GM21737 (cell line): ENCODE measurements around the gene TACC3.
A peak's percentile ranks its signal among the peaks of the same experiment; 100 is the strongest.
"Not testable (repeated sequence)": the region's sequence is repeated elsewhere in the genome, so short reads cannot be mapped to it uniquely, and the experiment has no call there.

Experiments
- ATAC-seq: cut with Tn5 transposase; IDR thresholded peaks from one replicate; pipeline ENCODE4 v1.9.1; 2021; ENCODE audit warnings: mild to moderate bottlenecking, moderate library complexity; ENCODE audit not compliant: unreplicated experiment

TACC3 gene

GRCh38 chr4:1701671-1702070 lies 19.6 kb upstream of the TACC3 start:
- ATAC-seq = not testable (repeated sequence)

GRCh38 chr4:1703867-1704266 lies 17.5 kb upstream of the TACC3 start:
- ATAC-seq = no peak

GRCh38 chr4:1705732-1706131 lies 15.6 kb upstream of the TACC3 start:
- ATAC-seq = no peak

- no peak for ATAC-seq
Measured at GRCh38 chr4:1706358-1706757, 15.0 kb upstream of the TACC3 start.

GRCh38 chr4:1708581-1708980 lies 12.7 kb upstream of the TACC3 start:
- no peak for ATAC-seq

GRCh38 chr4:1711055-1711570 lies 10.2 kb upstream of the TACC3 start:
- no peak for ATAC-seq

- ATAC-seq = peak; percentile 13
Measured at GRCh38 chr4:1711571-1712215, 9.6 kb upstream of the TACC3 start.

- peak; percentile 68 for ATAC-seq
Measured at GRCh38 chr4:1712216-1713002, 8.9 kb upstream of the TACC3 start, which contains the start of gene SLBP. TSS of gene SLBP (minus strand) at chr4:1712319. CDS start at chr4:1712188, 131 bp downstream.

- ATAC-seq = no peak
Measured at GRCh38 chr4:1713003-1713851, 8.1 kb upstream of the TACC3 start.

- ATAC-seq = no peak
Measured at GRCh38 chr4:1714303-1715001, 6.9 kb upstream of the TACC3 start.

- ATAC-seq = no peak
Measured at GRCh38 chr4:1715002-1715758, 6.1 kb upstream of the TACC3 start.

- no peak for ATAC-seq
Measured at GRCh38 chr4:1716065-1716945, 5.0 kb upstream of the TACC3 start.

GRCh38 chr4:1717129-1718094 lies 3.9 kb upstream of the TACC3 start:
- no peak for ATAC-seq

GRCh38 chr4:1718095-1718850 lies 3.0 kb upstream of the TACC3 start:
- no peak for ATAC-seq

- peak; percentile 17 for ATAC-seq
Measured at GRCh38 chr4:1720163-1720983, 948 bp upstream of the TACC3 start.
